Neural cell (in vitro differentiated cells): Measurements from ENCODE around the gene TRPV2.
"Not testable (repeated sequence)": the region's sequence is repeated elsewhere in the genome, so short reads cannot be mapped to it uniquely, and the experiment has no call there.

Experiments used
- CTCF ChIP-seq: fragments of 450-650 bp; IDR thresholded peaks from 2 replicates; pipeline ENCODE4 v1.5.1; 2014; ENCODE audit warnings: antibody characterized with exemption, mild to moderate bottlenecking, moderate library complexity; ENCODE audit not compliant: poor library complexity, severe bottlenecking
- POLR2AphosphoS5 ChIP-seq: IDR thresholded peaks from 2 replicates; pipeline ENCODE4 v1.6.1; 2012

- not testable (repeated sequence) for TF ChIP-seq CTCF, POLR2AphosphoS5
Measured at GRCh38 chr17:16396693-16397092, 18.7 kb upstream of the TRPV2 start.
